Measurements from ENCODE around the gene HIRIP3. TPM values are rescaled to one million over a fixed set of nuclear protein-coding genes. Genes with fewer than 3 reads are reported as not detected.

Gene HIRIP3
- total and polyA plus RNA-seq, 2 of the 4 experiments (the other 2 are of a cell fraction): 5.0 to 10.5 TPM

DNA sequence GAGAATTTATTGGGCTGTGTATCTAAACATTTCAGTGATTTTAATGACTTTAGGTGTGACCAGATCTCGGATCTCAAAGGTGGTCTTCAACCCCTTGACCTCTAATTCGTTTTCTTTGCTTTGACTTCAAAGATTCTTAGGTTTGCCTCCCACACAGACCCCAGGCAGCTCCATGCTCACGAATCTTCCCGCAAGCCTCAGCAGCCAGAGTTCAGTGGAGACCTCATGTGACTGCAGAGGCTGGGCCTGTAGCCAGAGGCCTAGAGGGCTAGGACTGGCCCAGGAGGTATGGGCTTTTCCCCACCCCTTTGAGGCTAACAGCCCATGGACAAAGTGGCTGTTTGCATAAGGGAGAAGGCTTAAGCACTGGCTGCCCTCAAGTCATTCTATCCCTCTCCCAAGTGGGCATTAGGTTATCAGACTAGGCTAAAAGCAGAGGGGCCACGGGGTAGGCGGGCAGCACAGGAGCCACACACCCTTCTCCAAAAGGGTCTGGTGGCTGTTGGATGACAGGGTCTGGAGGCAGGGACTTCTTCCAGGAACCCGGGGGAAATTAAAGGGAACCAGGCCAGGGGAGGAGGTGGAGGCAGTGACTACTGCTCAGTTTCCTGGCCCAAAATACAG is 3.0 kb downstream of the HIRIP3 start:
- no peak overlapping the region for H4K91ac ChIP-seq (ENCODE audit: insufficient read depth, low read depth, low read length)
- H3K9ac ChIP-seq (ENCODE audit: low read depth, low read length): no peak overlapping the region
- peaks cover 8% of the 10 kb centered on the region for H3K4me1 ChIP-seq (ENCODE audit: control insufficient read depth, insufficient read depth, low read length)
- ATAC-seq (ENCODE audit: low read depth): no peak
- H3K4me2 ChIP-seq (ENCODE audit: low read depth, low read length): no peak overlapping the region
- H3K56ac ChIP-seq (ENCODE audit: extremely low read depth, insufficient read depth, low read length): no peak overlapping the region
- H2AK5ac ChIP-seq (ENCODE audit: low read depth, low read length): no peak overlapping the region
- no peak overlapping the region for H2BK5ac ChIP-seq (ENCODE audit: low read depth, low read length, poor library complexity, severe bottlenecking)
- H2AK9ac ChIP-seq (replicated peaks; ENCODE audit: low read depth, low read length, poor library complexity): peak overlapping the region; percentile 37
- H4K8ac ChIP-seq (ENCODE audit: low read depth in 2 of 2, low read length in 2 of 2): no peak overlapping the region
- no peak overlapping the region for H4K5ac ChIP-seq (ENCODE audit: low read depth, low read length)
- no peak overlapping the region for H3K4me3 ChIP-seq (ENCODE audit: insufficient read depth, low read depth, low read length)
- H2BK15ac ChIP-seq (ENCODE audit: low read depth, low read length): no peak overlapping the region
- H2AFZ ChIP-seq (replicated peaks; ENCODE audit: low read length, poor library complexity): no peak overlapping the region
- no peak overlapping the region for H3K18ac ChIP-seq (ENCODE audit: low read depth, low read length)
- peaks cover 5% of the 10 kb centered on the region; the same call in 1 of the 2 replicates for H3K9me1 ChIP-seq (ENCODE audit: insufficient read depth, low read length)
- in situ Hi-C loops (cut with MboI; ENCODE audit: low sequenced_read_pairs) (no loop called here), dilution Hi-C loops (cut with HindIII; ENCODE audit: low sequenced_read_pairs, unreplicated experiment) (no loop called here), intact Hi-C loops (cut with micrococcal nuclease) (no loop called here)
- H3K36me3 ChIP-seq (ENCODE audit: control insufficient read depth, insufficient read depth, low read length): peaks cover 35% of the 10 kb centered on the region
- DNase-seq: peak; percentile 63
- peaks cover 8 to 36% of the 10 kb centered on the region in 2 experiments; a peak in 3 of 4 replicates for H3K79me1 ChIP-seq (ENCODE audit: low read depth in 1 of 2, low read length in 2 of 2)
- H3K9me3 ChIP-seq (ENCODE audit: control insufficient read depth, insufficient read depth, low read length): no peaks in the 10 kb centered on the region
- H3K23ac ChIP-seq (ENCODE audit: low read depth, low read length): no peak overlapping the region
- TF ChIP-seq FOS (IDR thresholded peaks at IDR 0.05; ENCODE audit: low read depth, low read length) (no peak), SMC3 (IDR thresholded peaks at IDR 0.05; ENCODE audit: low read depth, low read length) (no peak), CEBPB (IDR thresholded peaks at IDR 0.05; ENCODE audit: low read depth, low read length) (no peak), CHD1 (IDR thresholded peaks at IDR 0.05; ENCODE audit: low read depth, low read length) (no peak), RAD21 (IDR thresholded peaks at IDR 0.05; ENCODE audit: low read length) (no peak), MXI1 (IDR thresholded peaks at IDR 0.05; ENCODE audit: borderline replicate concordance, low read depth, low read length) (no peak), POLR2A (IDR thresholded peaks at IDR 0.05; ENCODE audit: low read depth, low read length) (no peak), RFX5 (IDR thresholded peaks at IDR 0.05; ENCODE audit: low read depth, low read length) (no peak), BHLHE40 (IDR thresholded peaks at IDR 0.05; ENCODE audit: low read depth, low read length) (no peak)
- TF ChIP-seq, protein P1, sequence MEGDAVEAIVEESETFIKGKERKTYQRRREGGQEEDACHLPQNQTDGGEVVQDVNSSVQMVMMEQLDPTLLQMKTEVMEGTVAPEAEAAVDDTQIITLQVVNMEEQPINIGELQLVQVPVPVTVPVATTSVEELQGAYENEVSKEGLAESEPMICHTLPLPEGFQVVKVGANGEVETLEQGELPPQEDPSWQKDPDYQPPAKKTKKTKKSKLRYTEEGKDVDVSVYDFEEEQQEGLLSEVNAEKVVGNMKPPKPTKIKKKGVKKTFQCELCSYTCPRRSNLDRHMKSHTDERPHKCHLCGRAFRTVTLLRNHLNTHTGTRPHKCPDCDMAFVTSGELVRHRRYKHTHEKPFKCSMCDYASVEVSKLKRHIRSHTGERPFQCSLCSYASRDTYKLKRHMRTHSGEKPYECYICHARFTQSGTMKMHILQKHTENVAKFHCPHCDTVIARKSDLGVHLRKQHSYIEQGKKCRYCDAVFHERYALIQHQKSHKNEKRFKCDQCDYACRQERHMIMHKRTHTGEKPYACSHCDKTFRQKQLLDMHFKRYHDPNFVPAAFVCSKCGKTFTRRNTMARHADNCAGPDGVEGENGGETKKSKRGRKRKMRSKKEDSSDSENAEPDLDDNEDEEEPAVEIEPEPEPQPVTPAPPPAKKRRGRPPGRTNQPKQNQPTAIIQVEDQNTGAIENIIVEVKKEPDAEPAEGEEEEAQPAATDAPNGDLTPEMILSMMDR (conservative IDR thresholded peaks at IDR 0.05; ENCODE audit: low read depth, low read length): no peak
- ChIA-PET POLR2A (ENCODE audit: unreplicated experiment) (no interaction called here), CTCF (no interaction called here)
- H2BK20ac ChIP-seq (ENCODE audit: low read depth, low read length): no peak overlapping the region
- H3K27ac ChIP-seq (ENCODE audit: insufficient read depth, low read length): no peak overlapping the region
- no CpG with 5 or more reads among the region's 7 CpGs for WGBS, 2 experiments (ENCODE audit: extremely low coverage in 2 of 2, insufficient read length in 1 of 2)
- BruUV-seq (replicated peaks): no TSS peak
- no peak overlapping the region for H3K14ac ChIP-seq (replicated peaks; ENCODE audit: low read depth, low read length)
- H2BK120ac ChIP-seq (ENCODE audit: low read depth, low read length): no peak overlapping the region
- no peak overlapping the region for H3K4ac ChIP-seq (ENCODE audit: low read depth, low read length)
- H4K20me1 ChIP-seq (ENCODE audit: insufficient read depth, low read length): no peaks in the 10 kb centered on the region
- H3K27me3 ChIP-seq (ENCODE audit: control insufficient read depth, insufficient read depth, low read length): no peaks in the 10 kb centered on the region
